Right kidney (tissue), 9 donors: Measurements from ENCODE around the gene HMGN3.
"Not testable (repeated sequence)": the region's sequence is repeated elsewhere in the genome, so short reads cannot be mapped to it uniquely, and the experiment has no call there.

Experiments used
- DNase-seq: peaks from one replicate; pipeline ENCODE4 v3.0.0-alpha.2; 2016
- long read RNA-seq, 8 donors: transcript quantifications; one replicate each; lab custom pipeline, GENCODE V29; 2026

HMGN3 gene
- long read RNA-seq, donor 1, transcript HMGN3-202 (6 exons, 872 nt), result minor isoform, 109 of 335 reads
- long read RNA-seq, donor 1, transcript HMGN3-201 (6 exons, 831 nt), result major isoform, 154 of 335 reads
- long read RNA-seq, donor 1, partial matches to known transcripts, result 66 of 335 reads
- long read RNA-seq, donor 1, other reads (novel, unspliced or antisense), result 6 of 335 reads
- long read RNA-seq, donor 2, transcript HMGN3-202 (6 exons, 872 nt), result minor isoform, 52 of 162 reads
- long read RNA-seq, donor 2, transcript HMGN3-201 (6 exons, 831 nt), result major isoform, 64 of 162 reads
- long read RNA-seq, donor 2, partial matches to known transcripts, result 46 of 162 reads
- long read RNA-seq, donor 2, other reads (novel, unspliced or antisense), result 0 of 162 reads
- long read RNA-seq, donor 3, transcript HMGN3-201 (6 exons, 831 nt), result major isoform, 39 of 74 reads
- long read RNA-seq, donor 3, transcript HMGN3-202 (6 exons, 872 nt), result minor isoform, 27 of 74 reads
- long read RNA-seq, donor 3, partial matches to known transcripts, result 8 of 74 reads
- long read RNA-seq, donor 3, other reads (novel, unspliced or antisense), result 0 of 74 reads
- long read RNA-seq, donor 4, transcript HMGN3-202 (6 exons, 872 nt), result minor isoform, 53 of 184 reads
- long read RNA-seq, donor 4, transcript HMGN3-201 (6 exons, 831 nt), result major isoform, 94 of 184 reads
- long read RNA-seq, donor 4, partial matches to known transcripts, result 37 of 184 reads
- long read RNA-seq, donor 4, other reads (novel, unspliced or antisense), result 0 of 184 reads
- long read RNA-seq, donor 5, transcript HMGN3-201 (6 exons, 831 nt), result major isoform, 124 of 234 reads
- long read RNA-seq, donor 5, transcript HMGN3-202 (6 exons, 872 nt), result minor isoform, 73 of 234 reads
- long read RNA-seq, donor 5, partial matches to known transcripts, result 37 of 234 reads
- long read RNA-seq, donor 5, other reads (novel, unspliced or antisense), result 0 of 234 reads
- long read RNA-seq, donor 6, transcript HMGN3-201 (6 exons, 831 nt), result major isoform, 109 of 211 reads
- long read RNA-seq, donor 6, transcript HMGN3-202 (6 exons, 872 nt), result minor isoform, 44 of 211 reads
- long read RNA-seq, donor 6, partial matches to known transcripts, result 58 of 211 reads
- long read RNA-seq, donor 6, other reads (novel, unspliced or antisense), result 0 of 211 reads
- long read RNA-seq, donor 7, transcript HMGN3-202 (6 exons, 872 nt), result minor isoform, 90 of 291 reads
- long read RNA-seq, donor 7, transcript HMGN3-201 (6 exons, 831 nt), result major isoform, 134 of 291 reads
- long read RNA-seq, donor 7, partial matches to known transcripts, result 57 of 291 reads
- long read RNA-seq, donor 7, other reads (novel, unspliced or antisense), result 10 of 291 reads
- long read RNA-seq, donor 8, transcript HMGN3-202 (6 exons, 872 nt), result minor isoform, 74 of 242 reads
- long read RNA-seq, donor 8, transcript HMGN3-201 (6 exons, 831 nt), result major isoform, 91 of 242 reads
- long read RNA-seq, donor 8, partial matches to known transcripts, result 77 of 242 reads
- long read RNA-seq, donor 8, other reads (novel, unspliced or antisense), result 0 of 242 reads

DNA sequence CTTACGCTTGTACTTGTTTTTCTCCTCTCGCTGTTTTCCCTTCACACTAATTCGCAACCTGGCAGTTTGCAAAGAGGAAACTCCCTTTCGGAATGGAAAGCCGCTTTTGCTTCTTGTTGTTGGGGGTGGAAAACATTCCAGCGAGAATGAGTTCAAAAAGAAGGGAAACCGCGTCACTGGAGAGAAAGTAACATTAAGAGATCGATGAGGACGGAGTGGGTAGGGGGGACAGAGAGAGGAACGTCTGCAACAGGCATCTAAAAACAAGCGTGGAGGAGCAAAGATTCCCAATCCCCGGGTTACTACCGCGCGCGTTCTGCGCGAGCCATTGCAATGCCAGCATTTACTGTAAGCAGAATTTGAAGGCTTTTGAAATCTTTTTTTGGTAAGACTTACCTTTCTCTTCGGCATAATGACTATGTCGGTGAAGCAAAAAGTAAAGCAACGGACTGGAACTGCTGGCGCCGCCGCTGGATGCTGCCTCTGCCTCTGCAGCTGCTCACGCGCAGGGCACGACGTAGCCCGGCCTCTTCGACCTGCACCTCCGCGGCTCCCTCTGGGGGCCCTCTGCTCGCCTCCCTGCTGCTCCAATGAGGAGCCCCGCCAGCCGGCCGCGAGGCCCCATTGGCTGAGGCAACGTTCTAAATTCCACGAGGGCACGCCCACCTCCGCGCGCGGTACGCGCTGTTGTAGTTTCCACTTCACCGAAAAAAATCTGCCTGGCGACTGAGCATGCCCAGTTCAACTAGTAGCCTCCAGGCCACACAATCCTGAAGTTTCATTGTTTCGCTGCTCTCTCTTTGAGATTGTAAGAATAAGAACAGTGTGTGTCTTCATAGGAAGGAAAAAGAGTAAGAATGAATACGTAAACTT, at the start of gene HMGN3:
Gene HMGN3 (minus strand): TSS at position 533 of the 873 bp plus-strand sequence.
- DNase-seq, result peak; percentile 93

DNA sequence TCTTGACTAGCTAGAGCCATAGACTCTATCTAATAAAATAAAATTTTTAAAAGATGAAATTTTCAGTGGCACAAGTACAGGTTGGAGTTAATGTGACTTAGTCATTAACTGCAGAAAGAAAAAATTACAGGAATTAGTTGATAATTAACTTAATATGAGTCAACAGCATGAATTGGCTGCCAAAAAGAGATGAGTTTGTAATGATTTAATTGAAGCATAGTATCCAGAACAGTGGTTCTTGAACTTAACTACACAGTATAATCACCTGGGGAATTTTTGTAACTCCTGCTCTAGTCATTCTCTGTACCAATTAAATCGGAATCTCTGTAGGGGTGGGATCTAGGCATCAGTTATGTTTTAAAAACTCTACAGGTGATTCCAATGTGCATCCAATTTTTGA, 46.3 kb upstream of the HMGN3 start:
- DNase-seq, result no peak

DNA sequence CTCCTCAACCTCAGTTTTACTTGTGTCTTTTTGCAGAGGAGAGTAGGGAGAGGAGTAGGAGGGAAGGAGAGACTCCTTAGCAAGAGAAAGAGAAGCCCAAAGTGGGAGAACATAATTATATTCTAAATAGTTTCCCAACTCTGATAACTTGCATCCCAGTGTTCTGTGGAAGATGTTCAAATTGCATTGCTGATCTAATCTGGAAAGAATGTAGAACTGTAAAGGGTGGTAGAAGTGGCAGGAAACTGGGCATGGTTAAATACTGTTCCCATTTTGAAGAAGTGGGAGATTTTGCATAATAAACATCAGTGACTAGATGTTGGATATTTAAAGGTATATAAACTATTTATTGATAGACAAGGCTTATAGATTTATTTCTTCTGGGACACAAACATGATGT, 42.6 kb upstream of the HMGN3 start:
- DNase-seq, result no peak

DNA sequence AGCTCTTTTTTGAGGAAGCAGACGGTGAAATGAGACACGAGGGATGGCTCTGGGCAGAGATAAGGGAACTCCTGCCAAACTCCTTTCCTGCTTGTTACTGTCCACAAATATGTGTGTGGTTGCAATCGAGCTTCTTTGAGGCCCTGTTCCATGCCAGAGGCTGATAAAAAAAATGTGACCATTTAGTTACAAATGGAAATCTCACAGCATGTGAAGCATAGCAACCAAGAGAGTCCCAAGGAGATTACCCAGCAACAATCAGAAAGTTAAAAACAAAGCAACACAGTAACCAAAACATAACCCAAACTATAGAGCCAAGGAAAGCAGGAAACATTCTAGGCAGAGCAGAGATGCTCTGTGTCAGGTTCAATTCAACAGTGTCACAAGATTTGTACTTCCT, 35.4 kb upstream of the HMGN3 start:
- DNase-seq, result no peak

DNA sequence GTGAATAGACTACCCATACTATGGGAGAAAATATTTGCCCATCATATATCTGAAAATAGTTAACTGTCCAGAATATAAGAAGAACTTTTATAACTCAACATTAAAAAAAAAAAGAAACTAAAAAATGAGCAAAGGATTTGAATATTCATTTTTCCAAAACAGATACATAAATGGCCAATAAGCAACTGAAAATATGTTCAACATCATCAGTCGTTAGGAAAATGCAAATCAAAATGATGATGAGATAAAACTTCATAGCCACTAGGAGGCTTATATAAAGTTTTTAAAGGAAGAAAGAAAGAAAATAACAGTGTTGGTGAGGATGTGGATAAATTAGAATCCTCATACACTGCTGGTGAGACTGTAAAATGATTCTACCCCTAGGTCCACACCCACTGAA, 32.6 kb upstream of the HMGN3 start:
- DNase-seq, result no peak

DNA sequence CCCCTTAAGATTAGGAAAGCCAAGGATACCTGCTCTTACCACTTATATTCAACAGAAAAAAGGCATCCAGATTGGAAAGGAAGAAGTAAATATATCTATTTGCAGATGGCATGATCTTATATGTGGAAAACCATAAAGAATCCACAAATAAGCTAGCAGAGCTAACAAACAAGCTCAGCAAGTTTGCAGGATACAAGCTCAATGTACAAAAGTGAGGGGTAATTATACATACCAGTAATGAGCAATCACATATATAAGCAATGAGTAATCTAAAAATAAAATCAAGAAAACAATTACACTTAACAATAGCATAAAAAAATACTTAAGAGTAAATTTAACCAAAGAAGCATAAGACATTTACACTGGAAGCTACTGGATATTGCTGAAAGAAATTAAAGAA, 31.6 kb upstream of the HMGN3 start:
- no peak for DNase-seq

DNA sequence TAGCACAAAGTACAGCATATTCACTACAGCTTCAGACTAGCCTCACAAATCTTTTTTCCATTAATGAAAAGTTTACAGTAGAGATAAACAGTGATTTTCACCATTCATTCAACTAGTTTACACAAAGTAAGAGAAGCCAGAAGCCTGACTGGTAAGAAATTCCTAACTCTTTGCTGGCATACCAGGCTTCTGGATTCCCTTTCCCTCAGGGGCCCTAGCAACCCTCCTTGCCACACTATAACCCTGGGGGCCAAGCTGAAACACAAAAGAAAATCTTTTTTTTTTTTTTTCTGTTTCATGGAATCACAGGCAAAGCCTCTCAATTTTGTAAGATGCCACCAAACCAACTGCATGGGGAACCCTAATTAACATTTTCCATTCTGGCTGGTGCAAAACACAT, 28.9 kb upstream of the HMGN3 start:
- DNase-seq, result no peak

DNA sequence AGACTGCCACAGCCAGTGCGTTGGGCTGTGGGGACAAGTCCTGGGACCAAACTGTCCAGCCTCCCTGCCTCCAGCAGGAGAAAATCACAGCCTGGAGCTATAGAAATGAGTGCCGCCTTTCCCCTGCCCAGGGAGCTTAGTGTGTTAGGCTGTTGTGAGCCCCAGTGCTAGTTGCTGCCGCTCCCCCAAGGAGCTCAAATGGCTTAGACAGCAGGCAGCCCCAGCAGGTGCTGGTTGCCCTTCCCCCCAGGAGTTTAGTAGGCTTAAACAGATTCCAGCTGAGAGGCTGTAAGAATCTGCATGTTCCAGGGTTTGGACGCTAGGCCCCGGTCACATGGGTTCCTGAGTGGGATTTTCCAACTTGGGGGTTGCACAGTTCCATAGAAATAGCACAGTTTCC, 27.2 kb upstream of the HMGN3 start:
- DNase-seq, result no peak

DNA sequence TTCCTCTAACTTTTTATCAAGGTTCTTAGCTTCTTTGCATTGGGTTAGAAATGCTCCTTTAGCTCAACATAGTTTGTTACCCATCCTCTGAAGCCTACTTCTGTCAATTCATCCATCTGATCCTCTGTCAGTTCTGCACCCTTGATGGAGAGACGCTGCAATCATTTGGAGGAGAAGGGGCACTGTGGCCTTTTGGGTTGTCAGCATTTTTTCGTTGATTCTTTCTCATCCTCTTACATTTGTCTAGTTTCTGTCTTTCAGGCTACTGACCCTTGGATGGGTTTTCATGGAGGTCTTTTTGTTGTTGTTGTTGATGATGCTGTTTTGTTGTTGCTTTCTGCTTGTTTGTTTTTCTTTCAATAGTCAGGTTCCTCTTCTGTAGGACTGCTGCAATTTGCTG, 26.3 kb upstream of the HMGN3 start:
- no peak for DNase-seq

DNA sequence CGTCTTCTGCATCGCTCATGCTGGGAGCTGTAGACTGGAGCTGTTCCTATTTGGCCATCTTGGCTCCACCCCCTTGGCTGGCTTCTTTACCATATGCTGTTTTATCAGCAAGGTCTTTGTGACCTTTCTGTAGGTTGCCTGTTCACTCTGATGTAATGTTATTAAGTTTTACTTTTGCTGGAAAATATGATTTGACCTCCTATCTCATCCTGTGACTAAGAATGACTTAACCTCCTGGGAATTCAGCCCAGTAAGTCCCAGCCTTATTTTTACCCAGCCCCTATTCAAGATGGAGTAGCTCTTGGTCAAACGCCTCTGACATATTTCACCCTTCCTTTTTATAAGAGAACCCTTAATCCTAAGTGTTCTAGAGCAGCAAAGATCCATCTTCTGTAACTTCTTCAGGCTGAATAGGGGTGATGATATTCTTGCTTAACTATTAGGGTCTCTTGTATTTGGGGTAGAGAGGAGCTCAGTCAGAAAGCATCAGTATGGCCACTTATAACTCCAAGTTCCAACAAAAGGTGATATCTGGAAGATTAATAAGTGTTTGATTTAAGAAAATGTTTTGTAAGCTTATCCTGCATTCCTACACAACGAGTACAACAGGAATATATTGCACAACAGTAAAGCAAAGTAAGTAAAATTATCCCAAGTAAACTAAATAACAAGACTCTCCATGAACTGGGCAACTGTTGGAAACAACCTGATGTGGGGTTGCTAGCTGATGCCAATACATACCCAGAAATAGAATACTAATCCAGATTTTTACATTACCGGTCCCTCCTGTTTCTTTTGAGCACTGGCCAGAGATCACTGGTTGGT, 23.1 kb upstream of the HMGN3 start:
- no peak for DNase-seq

DNA sequence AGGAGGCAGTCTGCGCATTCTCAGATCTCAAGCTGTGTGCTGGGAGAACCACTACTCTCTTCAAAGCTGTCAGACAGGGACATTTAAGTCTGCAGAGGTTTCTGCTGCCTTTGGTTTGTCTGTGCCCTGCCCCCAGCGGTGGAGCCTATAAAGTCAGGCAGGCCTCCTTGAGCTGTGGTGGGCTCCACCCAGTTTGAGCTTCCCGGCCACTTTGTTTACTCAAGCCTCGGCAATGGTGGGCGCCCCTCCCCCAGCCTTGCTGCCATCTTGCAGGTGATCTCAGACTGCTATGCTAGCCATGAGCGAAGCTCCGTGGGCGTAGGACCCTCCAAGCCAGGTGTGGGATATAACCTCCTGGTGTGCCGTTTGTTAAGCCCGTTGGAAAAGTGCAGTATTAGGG, 22.3 kb upstream of the HMGN3 start:
- not testable (repeated sequence) for DNase-seq

DNA sequence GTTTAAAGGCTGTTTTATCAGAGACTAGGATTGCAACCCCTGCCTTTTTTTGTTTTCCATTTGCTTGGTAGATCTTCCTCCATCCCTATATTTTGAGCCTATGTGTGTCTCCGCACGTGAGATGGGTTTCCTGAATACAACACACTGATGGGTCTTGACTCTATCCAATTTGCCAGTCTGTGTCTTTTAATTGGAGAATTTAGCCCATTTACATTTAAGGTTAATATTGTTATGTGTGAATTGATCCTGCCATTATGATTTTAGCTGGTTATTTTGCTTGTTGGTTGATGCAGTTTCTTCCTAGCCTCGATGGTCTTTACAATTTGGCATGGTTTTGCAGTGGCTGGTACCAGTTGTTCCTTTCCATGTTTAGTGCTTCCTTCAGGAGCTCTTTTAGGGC, 20.6 kb upstream of the HMGN3 start:
- DNase-seq, result not testable (repeated sequence)

DNA sequence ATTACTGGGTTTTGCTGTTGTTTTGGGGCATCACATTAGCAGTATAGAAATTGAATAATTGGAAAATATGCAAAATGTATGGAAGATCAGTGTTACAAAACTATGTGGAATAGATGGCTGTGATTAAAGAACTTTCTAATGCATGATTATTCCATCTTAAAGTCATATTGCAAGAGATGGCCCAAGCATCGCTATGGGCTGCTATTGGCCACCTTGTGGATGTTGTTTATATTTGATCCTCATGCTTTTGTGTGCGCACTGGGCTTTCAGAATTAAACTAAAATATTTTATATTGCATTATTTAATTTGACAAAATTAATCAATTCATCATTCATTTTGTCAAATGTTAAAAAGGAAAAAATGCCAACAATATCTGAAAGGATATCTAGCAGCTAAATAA, 16.1 kb upstream of the HMGN3 start:
- no peak for DNase-seq

DNA sequence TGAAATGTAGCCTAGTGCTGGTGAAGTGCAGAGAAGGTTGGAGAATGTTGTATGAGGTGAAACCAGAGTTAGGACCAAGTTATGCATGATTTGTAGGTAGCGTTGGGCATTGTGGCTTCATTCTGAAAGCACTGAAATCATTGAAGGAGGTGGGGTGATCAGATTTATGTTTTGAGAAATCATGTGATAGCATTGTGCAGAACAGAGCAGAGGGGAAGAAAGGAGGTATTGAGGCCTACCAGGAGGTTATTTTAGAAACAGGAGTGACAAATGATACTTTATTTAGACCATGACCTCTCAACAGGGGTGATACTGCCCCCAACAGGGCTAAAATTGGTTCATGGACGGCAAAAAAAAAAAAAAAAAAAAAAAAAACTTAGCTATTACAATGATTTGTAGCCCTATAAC, 15.6 kb upstream of the HMGN3 start:
- DNase-seq, result no peak

DNA sequence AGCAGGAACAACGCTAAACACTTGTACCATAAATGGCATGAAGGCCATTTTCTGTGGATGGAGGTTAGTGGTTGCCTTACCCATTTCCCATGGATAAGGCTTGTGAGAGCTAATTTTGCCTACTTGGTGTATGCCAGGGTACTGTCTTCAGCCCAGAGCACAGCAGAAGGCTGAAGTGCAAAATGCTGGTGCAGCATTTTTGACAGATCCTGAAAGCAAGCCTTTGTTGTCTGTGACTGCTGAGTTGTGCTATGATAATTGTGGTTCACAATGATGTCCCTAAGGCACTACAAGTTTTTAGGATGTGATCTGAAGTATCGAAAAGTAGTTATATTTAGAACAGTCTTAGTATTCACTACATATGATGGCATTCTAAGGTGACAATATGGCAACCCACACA, 14.7 kb upstream of the HMGN3 start:
- no peak for DNase-seq

DNA sequence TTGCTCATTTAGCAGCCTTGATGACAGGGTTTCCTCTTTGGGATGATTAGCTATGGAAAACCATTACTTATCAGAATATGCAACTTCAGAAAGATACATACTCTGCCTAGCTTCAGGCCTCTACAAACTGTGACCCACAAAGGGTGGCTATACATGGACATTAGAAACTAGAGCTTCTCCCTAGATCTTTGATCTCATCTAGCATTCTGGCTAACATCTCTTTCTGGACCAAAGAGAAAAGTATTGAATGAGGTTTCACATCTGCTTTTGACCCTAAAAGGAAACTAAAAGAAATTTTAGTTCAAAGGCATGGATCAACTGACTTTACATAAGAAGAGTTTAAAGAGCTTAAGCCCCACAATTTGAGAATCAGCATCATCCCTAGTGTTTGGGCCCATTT, 12.4 kb upstream of the HMGN3 start:
- no peak for DNase-seq

DNA sequence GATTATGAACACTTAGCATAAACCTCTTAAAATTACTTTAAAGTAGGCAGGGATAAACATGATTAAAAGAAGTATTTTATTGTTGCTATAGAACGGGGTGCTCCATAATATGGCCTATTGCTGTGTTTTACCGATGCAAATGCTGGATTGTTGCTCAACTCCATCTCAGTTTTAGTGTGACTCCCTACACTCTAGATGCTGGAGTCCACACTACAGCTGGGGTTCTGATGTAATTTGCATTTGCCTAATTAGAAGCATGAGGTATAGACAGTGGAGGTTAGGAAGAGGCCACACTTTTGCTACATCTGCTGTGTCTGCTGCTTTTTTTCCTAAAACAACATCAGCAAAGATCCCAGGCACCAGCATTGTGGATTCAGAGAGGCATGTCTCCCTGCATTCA, 6.7 kb upstream of the HMGN3 start:
- no peak for DNase-seq

DNA sequence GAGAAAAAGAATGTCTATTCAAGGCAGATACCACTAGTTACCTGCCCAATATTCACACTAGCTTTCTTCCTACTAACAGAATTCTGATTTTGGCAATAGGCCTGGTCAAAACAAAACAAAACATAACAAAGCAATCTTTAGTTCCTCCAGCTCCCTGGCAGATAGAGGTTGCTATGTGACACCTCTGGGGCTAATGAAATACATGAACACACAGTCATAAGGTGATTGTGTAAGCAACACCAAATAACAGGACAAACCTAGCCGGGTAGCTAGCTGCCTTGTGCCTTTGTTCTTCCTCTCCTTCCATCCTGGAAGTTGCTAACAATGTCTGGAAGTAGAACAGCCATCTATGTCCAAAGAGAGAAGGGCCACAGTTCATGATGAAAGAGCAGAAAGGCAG, 6.0 kb upstream of the HMGN3 start:
- no peak for DNase-seq

DNA sequence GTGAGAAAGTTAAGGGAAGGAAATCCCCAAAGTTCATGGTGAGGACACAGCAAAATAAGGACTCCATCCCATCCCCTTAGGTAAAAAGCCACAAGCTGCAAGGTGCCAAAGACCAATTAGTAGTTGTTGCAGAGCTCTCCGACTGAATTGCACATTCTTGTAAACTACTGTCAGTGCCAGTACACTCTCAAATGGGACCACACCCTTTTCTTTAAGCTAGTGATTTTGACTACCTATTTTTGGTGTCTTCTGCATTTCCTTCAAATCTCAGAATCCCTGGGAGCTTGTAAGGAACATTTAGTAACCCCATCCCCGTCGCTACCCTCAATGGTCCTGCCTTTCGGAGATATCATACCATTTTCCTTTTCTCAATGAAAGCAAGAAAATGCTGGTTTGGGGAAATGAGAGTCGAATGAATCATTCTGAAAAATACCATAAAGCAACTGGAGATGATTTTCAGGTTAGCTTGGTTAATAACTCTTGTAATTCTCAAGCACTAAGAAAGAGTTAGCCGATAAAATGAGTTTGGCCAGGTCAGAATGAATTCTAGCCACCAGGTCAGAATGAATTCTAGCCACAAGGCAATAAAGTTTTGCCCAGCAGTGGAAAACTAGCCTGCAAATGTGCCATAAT, 5.2 kb upstream of the HMGN3 start:
- DNase-seq, result no peak

DNA sequence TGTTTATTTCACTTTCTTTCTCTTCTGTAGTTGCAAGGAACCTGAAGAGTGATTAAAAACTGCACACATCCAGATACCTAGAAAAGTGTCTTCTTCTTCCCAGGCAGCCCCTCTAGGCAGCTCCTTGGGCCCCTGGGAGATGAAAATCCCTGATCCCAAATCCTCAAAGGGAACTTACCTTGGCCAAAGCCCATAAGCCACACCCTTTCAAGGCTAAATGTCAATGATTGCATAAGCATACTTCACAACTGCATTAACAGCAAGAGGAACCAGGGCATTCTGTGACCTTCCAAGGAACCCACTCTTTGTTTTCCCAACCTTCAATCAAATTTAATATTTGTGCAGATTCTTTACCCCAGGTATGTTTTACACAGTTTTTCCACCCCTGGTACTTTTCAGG, 4.4 kb upstream of the HMGN3 start:
- no peak for DNase-seq
